Muscle of arm (tissue), 14 donors: ENCODE measurements around the gene PAFAH1B1. TPM values are rescaled to one million over a fixed set of nuclear protein-coding genes. Genes with fewer than 3 reads are reported as not detected.
A peak's percentile ranks its signal among the peaks of the same experiment; 100 is the strongest.
"Not testable (repeated sequence)": the region's sequence is repeated elsewhere in the genome, so short reads cannot be mapped to it uniquely, and the experiment has no call there.

ENCODE experiments used
- DNase-seq: peaks from one replicate; pipeline ENCODE4 v3.0.0-alpha.2; 2013
- long read RNA-seq, 11 donors: transcript quantifications; one replicate each; lab custom pipeline, GENCODE V29; 2026
- polyA plus RNA-seq, 12 donors: library from polyadenylated mRNA; unstranded; fragments of 120-200 nt; gene quantifications; one replicate each; pipeline ENCODE4 v1.2.1, GENCODE V29; 2013; ENCODE audit not compliant: insufficient read length in 12 of 12

PAFAH1B1 gene
- polyA plus RNA-seq: 100 to 1,000 TPM in 8 of 12 donors, 10 to 100 TPM in 3, not detected in 1; 70.3 to 131 (median 108) TPM
- long read RNA-seq, donor 1, full-length matches to known transcripts: 32 of 65 reads
- long read RNA-seq, donor 1, partial matches to known transcripts: 33 of 65 reads
- long read RNA-seq, donor 1, other reads (novel, unspliced or antisense): 0 of 65 reads
- long read RNA-seq, donor 2, full-length matches to known transcripts: 27 of 27 reads
- long read RNA-seq, donor 2, partial matches to known transcripts: 0 of 27 reads
- long read RNA-seq, donor 2, other reads (novel, unspliced or antisense): 0 of 27 reads
- long read RNA-seq, donor 3, full-length matches to known transcripts: 18 of 18 reads
- long read RNA-seq, donor 3, partial matches to known transcripts: 0 of 18 reads
- long read RNA-seq, donor 3, other reads (novel, unspliced or antisense): 0 of 18 reads
- long read RNA-seq, donor 4, full-length matches to known transcripts: 13 of 13 reads
- long read RNA-seq, donor 4, partial matches to known transcripts: 0 of 13 reads
- long read RNA-seq, donor 4, other reads (novel, unspliced or antisense): 0 of 13 reads
- long read RNA-seq, donor 5, full-length matches to known transcripts: 40 of 54 reads
- long read RNA-seq, donor 5, partial matches to known transcripts: 14 of 54 reads
- long read RNA-seq, donor 5, other reads (novel, unspliced or antisense): 0 of 54 reads
- long read RNA-seq, donor 6, full-length matches to known transcripts: 16 of 16 reads
- long read RNA-seq, donor 6, partial matches to known transcripts: 0 of 16 reads
- long read RNA-seq, donor 6, other reads (novel, unspliced or antisense): 0 of 16 reads
- long read RNA-seq, donor 7, full-length matches to known transcripts: 21 of 21 reads
- long read RNA-seq, donor 7, partial matches to known transcripts: 0 of 21 reads
- long read RNA-seq, donor 7, other reads (novel, unspliced or antisense): 0 of 21 reads
- long read RNA-seq, donor 8, full-length matches to known transcripts: 31 of 38 reads
- long read RNA-seq, donor 8, partial matches to known transcripts: 7 of 38 reads
- long read RNA-seq, donor 8, other reads (novel, unspliced or antisense): 0 of 38 reads
- long read RNA-seq, donor 9, full-length matches to known transcripts: 12 of 12 reads
- long read RNA-seq, donor 9, partial matches to known transcripts: 0 of 12 reads
- long read RNA-seq, donor 9, other reads (novel, unspliced or antisense): 0 of 12 reads
- long read RNA-seq, donor 10, full-length matches to known transcripts: 32 of 43 reads
- long read RNA-seq, donor 10, partial matches to known transcripts: 11 of 43 reads
- long read RNA-seq, donor 10, other reads (novel, unspliced or antisense): 0 of 43 reads
- long read RNA-seq, donor 11, full-length matches to known transcripts: 21 of 21 reads
- long read RNA-seq, donor 11, partial matches to known transcripts: 0 of 21 reads
- long read RNA-seq, donor 11, other reads (novel, unspliced or antisense): 0 of 21 reads

- DNase-seq: peak; percentile 82
Observed at GRCh38 chr17:2592971-2593820, at the start of gene PAFAH1B1. Gene PAFAH1B1, plus strand, starts transcription at chr17:2593654. Its CDS starts 44,635 bp downstream, at chr17:2638289.

- DNase-seq: no peak
Observed at GRCh38 chr17:2545393-2545792, 48.1 kb upstream of the PAFAH1B1 start.

- no peak for DNase-seq
Observed at GRCh38 chr17:2547176-2547575, 46.3 kb upstream of the PAFAH1B1 start.

- DNase-seq: not testable (repeated sequence)
Observed at GRCh38 chr17:2548026-2548425, 45.4 kb upstream of the PAFAH1B1 start.

GRCh38 chr17:2549392-2550211, 43.9 kb upstream of the PAFAH1B1 start:
- no peak for DNase-seq

- DNase-seq: no peak
Observed at GRCh38 chr17:2551493-2551892, 42.0 kb upstream of the PAFAH1B1 start.

- no peak for DNase-seq
Observed at GRCh38 chr17:2551928-2552327, 41.5 kb upstream of the PAFAH1B1 start.

GRCh38 chr17:2560658-2561057, 32.8 kb upstream of the PAFAH1B1 start:
- no peak for DNase-seq

- no peak for DNase-seq
Observed at GRCh38 chr17:2562162-2562858, 31.1 kb upstream of the PAFAH1B1 start.

GRCh38 chr17:2563061-2563460, 30.4 kb upstream of the PAFAH1B1 start:
- DNase-seq: no peak

- DNase-seq: no peak
Observed at GRCh38 chr17:2563543-2563942, 29.9 kb upstream of the PAFAH1B1 start.

GRCh38 chr17:2564877-2565276, 28.6 kb upstream of the PAFAH1B1 start:
- DNase-seq: no peak

GRCh38 chr17:2566056-2566455, 27.4 kb upstream of the PAFAH1B1 start:
- DNase-seq: no peak

GRCh38 chr17:2571523-2572303, 21.7 kb upstream of the PAFAH1B1 start:
- DNase-seq: no peak

- not testable (repeated sequence) for DNase-seq
Observed at GRCh38 chr17:2572304-2572609, 21.2 kb upstream of the PAFAH1B1 start.

- DNase-seq: no peak
Observed at GRCh38 chr17:2580151-2580550, 13.3 kb upstream of the PAFAH1B1 start.

GRCh38 chr17:2580661-2581060, 12.8 kb upstream of the PAFAH1B1 start:
- no peak for DNase-seq

GRCh38 chr17:2582493-2582892, 11.0 kb upstream of the PAFAH1B1 start:
- no peak for DNase-seq
